Astrocyte (in vitro differentiated cells and primary cell): ENCODE results near the gene AAGAB. TPM values are rescaled to one million over a fixed set of nuclear protein-coding genes. Genes with fewer than 3 reads are reported as not detected.
"Not testable (repeated sequence)": the region's sequence is repeated elsewhere in the genome, so short reads cannot be mapped to it uniquely, and the experiment has no call there.

Experiments used
- DNase-seq: peaks from one replicate; pipeline ENCODE4 v3.0.0-alpha.2; 2010; ENCODE audit warnings: low read depth
- FAIRE-seq: peaks from 2 replicates; lab custom pipeline; 2011; peaks lifted over from hg19 to GRCh38; lab: Jason Lieb, UNC
- H2AFZ ChIP-seq: 2 replicates; pipeline ENCODE4 v1.6.0; 2012; ENCODE audit warnings: low read depth, low read length, inconsistent platforms
- H3K27ac ChIP-seq: 2 replicates; pipeline ENCODE4 v1.5.1; 2011; ENCODE audit warnings: low read depth, low read length, inconsistent platforms
- H3K27me3 ChIP-seq: 2 replicates; pipeline ENCODE4 v1.6.0; 2011; ENCODE audit warnings: low read length, inconsistent platforms; ENCODE audit not compliant: insufficient read depth
- H3K36me3 ChIP-seq: 2 replicates; pipeline ENCODE4 v1.5.1; 2011; ENCODE audit warnings: low read length, inconsistent platforms; ENCODE audit not compliant: insufficient read depth
- H3K4me1 ChIP-seq: 2 replicates; pipeline ENCODE4 v1.5.1; 2011; ENCODE audit warnings: low read length, inconsistent platforms; ENCODE audit not compliant: insufficient read depth
- H3K4me2 ChIP-seq: 2 replicates; pipeline ENCODE4 v1.6.0; 2012; ENCODE audit warnings: low read length, inconsistent platforms
- H3K4me3 ChIP-seq: 2 replicates; pipeline ENCODE4 v1.5.1; 2011; ENCODE audit warnings: low read depth, mild to moderate bottlenecking, low read length, inconsistent platforms; ENCODE audit not compliant: insufficient read depth
- H3K79me2 ChIP-seq: 2 replicates; pipeline ENCODE4 v1.6.0; 2012; ENCODE audit warnings: mild to moderate bottlenecking, low read length, inconsistent platforms; ENCODE audit not compliant: insufficient read depth
- H3K9ac ChIP-seq: 2 replicates; pipeline ENCODE4 v1.6.0; 2012; ENCODE audit warnings: mild to moderate bottlenecking, low read length, inconsistent platforms
- H3K9me3 ChIP-seq: 2 replicates; pipeline ENCODE4 v1.5.1; 2012; ENCODE audit warnings: low read depth, mild to moderate bottlenecking, low read length, inconsistent platforms; ENCODE audit not compliant: insufficient read depth
- H4K20me1 ChIP-seq: 2 replicates; pipeline ENCODE4 v1.6.0; 2012; ENCODE audit warnings: low read length, inconsistent platforms; ENCODE audit not compliant: insufficient read depth
- H3K27ac Mint-ChIP-seq: one replicate; pipeline ENCODE4 v1.8.0; 2021; ENCODE audit warnings: mild to moderate bottlenecking, mixed read lengths; ENCODE audit not compliant: unreplicated experiment
- H3K27me3 Mint-ChIP-seq: one replicate; pipeline ENCODE4 v1.8.0; 2021; ENCODE audit warnings: low read depth, mixed read lengths; ENCODE audit not compliant: unreplicated experiment
- H3K36me3 Mint-ChIP-seq: one replicate; pipeline ENCODE4 v1.8.0; 2021; ENCODE audit warnings: low read depth, mixed read lengths; ENCODE audit not compliant: unreplicated experiment
- H3K4me1 Mint-ChIP-seq: one replicate; pipeline ENCODE4 v1.8.0; 2021; ENCODE audit warnings: low read depth, mixed read lengths; ENCODE audit not compliant: unreplicated experiment
- H3K4me3 Mint-ChIP-seq: one replicate; pipeline ENCODE4 v1.8.0; 2021; ENCODE audit warnings: mild to moderate bottlenecking, moderate library complexity, mixed read lengths; ENCODE audit not compliant: unreplicated experiment
- H3K9me3 Mint-ChIP-seq: one replicate; pipeline ENCODE4 v1.8.0; 2021; ENCODE audit warnings: mild to moderate bottlenecking, mixed read lengths; ENCODE audit not compliant: unreplicated experiment
- EZH2 ChIP-seq: IDR thresholded peaks from 2 replicates; pipeline ENCODE4 v1.6.1; 2012; ENCODE audit warnings: mild to moderate bottlenecking, low read length, inconsistent platforms; ENCODE audit not compliant: insufficient read depth
- total RNA-seq: library from RNA; stranded (reverse); gene quantifications from 2 replicates; pipeline ENCODE4 v1.2.1, GENCODE V29; 2021
- TF ChIP-seq, protein P1 (sequence below): IDR thresholded peaks from 2 replicates; pipeline ENCODE4 v1.5.1; 2011; ENCODE audit warnings: low read depth, mild to moderate bottlenecking, inconsistent platforms, low read length, moderate library complexity; ENCODE audit not compliant: insufficient read depth

The AAGAB gene
- total RNA-seq, 1 donor from 2014 or later, result 52.2 TPM

DNA sequence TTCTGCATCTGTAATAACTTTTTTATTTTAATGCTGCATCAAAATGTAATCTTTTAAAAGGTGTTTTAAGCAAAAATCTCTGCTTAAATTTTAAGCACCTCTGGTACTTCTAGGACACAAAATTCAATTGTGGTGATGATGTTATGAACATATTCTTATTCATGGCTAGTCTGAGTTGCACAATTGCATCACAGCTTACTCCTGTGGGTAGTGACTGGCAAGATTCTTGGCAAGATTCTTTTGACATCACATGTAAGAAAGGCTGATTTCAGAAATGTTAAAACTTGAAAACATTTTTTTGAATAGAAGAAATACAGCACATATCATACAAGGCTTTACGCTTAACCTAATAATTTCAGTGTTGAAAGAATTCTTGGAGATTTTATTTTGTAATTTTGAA lies 35.9 kb upstream of the AAGAB start:
- no peaks in the 10 kb centered on the region for H4K20me1 ChIP-seq
- DNase-seq, result no peak
- TF ChIP-seq, protein P1, sequence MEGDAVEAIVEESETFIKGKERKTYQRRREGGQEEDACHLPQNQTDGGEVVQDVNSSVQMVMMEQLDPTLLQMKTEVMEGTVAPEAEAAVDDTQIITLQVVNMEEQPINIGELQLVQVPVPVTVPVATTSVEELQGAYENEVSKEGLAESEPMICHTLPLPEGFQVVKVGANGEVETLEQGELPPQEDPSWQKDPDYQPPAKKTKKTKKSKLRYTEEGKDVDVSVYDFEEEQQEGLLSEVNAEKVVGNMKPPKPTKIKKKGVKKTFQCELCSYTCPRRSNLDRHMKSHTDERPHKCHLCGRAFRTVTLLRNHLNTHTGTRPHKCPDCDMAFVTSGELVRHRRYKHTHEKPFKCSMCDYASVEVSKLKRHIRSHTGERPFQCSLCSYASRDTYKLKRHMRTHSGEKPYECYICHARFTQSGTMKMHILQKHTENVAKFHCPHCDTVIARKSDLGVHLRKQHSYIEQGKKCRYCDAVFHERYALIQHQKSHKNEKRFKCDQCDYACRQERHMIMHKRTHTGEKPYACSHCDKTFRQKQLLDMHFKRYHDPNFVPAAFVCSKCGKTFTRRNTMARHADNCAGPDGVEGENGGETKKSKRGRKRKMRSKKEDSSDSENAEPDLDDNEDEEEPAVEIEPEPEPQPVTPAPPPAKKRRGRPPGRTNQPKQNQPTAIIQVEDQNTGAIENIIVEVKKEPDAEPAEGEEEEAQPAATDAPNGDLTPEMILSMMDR, result no peak
- no peak for TF ChIP-seq EZH2
- H3K9ac ChIP-seq, result no peak overlapping the region
- H3K4me3 Mint-ChIP-seq, result no peak overlapping the region
- H3K27me3 Mint-ChIP-seq, result peaks cover 2% of the 10 kb centered on the region
- no peaks in the 10 kb centered on the region for H3K79me2 ChIP-seq
- H3K27ac Mint-ChIP-seq, result no peak overlapping the region
- H3K27ac ChIP-seq, result no peak overlapping the region
- no peak overlapping the region for H2AFZ ChIP-seq
- H3K4me1 Mint-ChIP-seq, result no peaks in the 10 kb centered on the region
- no peaks in the 10 kb centered on the region for H3K36me3 ChIP-seq
- H3K9me3 Mint-ChIP-seq, result peaks cover 6% of the 10 kb centered on the region
- H3K9me3 ChIP-seq, result no peaks in the 10 kb centered on the region
- no peaks in the 10 kb centered on the region for H3K27me3 ChIP-seq
- H3K4me3 ChIP-seq, result no peak overlapping the region
- H3K4me2 ChIP-seq, result no peak overlapping the region
- no peaks in the 10 kb centered on the region for H3K36me3 Mint-ChIP-seq
- H3K4me1 ChIP-seq, result no peaks in the 10 kb centered on the region
- no peak for FAIRE-seq

DNA sequence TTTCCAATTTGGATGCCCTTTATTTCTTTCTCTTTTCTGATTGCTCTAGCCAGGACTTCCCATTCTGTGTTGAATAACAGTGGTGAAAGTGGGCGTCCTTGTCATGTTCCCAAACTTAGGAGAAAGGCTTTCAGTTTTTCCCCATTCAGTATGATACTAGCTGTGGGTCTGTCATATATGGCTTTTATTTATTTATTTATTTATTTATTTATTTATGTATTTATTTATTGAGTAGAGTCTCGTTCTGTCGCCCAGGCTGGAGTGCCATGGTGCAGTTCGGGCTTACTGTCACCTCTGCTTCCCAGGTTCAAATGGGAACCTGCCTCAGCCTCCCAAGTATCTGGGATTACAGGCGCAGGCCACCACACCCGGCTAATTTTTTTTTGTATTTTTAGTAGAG lies 31.9 kb upstream of the AAGAB start:
- not testable (repeated sequence) for H3K4me3 Mint-ChIP-seq, H3K36me3 ChIP-seq, H3K9me3 Mint-ChIP-seq, H3K9me3 ChIP-seq, H3K27ac ChIP-seq, H3K9ac ChIP-seq, H3K79me2 ChIP-seq, H3K4me3 ChIP-seq, H3K27ac Mint-ChIP-seq, H3K4me2 ChIP-seq, H4K20me1 ChIP-seq, FAIRE-seq, H3K27me3 Mint-ChIP-seq, H3K27me3 ChIP-seq, H2AFZ ChIP-seq, H3K36me3 Mint-ChIP-seq, H3K4me1 ChIP-seq, DNase-seq, H3K4me1 Mint-ChIP-seq

DNA sequence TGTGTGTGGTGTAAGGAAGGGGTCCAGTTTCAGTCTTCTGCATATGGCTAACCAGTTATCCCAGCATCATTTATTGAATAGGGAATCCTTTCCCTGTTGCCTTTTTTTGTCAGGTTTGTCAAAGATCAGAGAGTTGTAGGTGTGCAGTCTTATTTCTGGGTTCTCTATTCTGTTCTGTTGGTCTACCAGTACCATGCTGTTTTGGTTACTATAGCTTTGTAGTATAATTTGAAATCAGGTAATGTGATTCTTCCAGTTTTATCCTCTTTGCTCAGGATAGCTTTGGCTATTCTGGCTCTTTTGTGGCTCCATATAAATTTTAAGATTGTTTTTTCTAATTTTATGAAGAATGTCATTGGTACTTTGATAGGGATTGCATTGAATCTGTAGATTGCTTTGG lies 31.2 kb upstream of the AAGAB start:
- not testable (repeated sequence) for H3K4me3 Mint-ChIP-seq, H3K9me3 ChIP-seq, H3K4me3 ChIP-seq, H3K79me2 ChIP-seq, H3K27me3 Mint-ChIP-seq, H3K4me1 Mint-ChIP-seq, H3K9me3 Mint-ChIP-seq, H3K36me3 Mint-ChIP-seq, H3K9ac ChIP-seq, DNase-seq, H3K27ac Mint-ChIP-seq, H3K27me3 ChIP-seq, H4K20me1 ChIP-seq, H3K27ac ChIP-seq, H3K4me1 ChIP-seq, FAIRE-seq, H2AFZ ChIP-seq, H3K36me3 ChIP-seq, H3K4me2 ChIP-seq

DNA sequence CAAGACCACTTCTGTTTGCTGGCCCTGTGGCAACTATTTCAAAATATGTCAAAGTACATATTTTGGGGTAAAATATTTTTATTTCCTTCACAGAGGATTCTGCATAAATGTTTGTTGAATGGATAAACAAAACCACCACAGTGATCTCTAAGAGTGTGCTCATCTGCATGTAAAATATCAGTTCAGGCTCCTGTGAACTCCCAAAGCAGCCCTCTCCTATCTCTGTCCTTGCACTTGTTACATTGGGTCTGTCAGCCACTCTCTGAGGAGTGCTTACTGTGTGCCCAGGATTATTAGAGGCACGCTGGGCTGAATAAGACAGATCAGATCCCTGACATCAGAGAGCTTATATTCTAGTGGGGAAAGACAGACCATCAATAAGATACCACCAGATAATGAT lies 27.3 kb upstream of the AAGAB start:
- Mint-ChIP-seq H3K27ac (no peak overlapping the region), H3K9me3 (peaks cover 7% of the 10 kb centered on the region), H3K36me3 (peaks cover 3% of the 10 kb centered on the region), H3K27me3 (peaks cover 4% of the 10 kb centered on the region), H3K4me1 (peaks cover 3% of the 10 kb centered on the region), H3K4me3 (no peak overlapping the region)
- Histone ChIP-seq H3K4me2 (no peak overlapping the region), H3K9me3 (no peaks in the 10 kb centered on the region), H3K27me3 (no peaks in the 10 kb centered on the region), H3K36me3 (no peaks in the 10 kb centered on the region), H3K79me2 (no peaks in the 10 kb centered on the region), H3K9ac (no peak overlapping the region), H4K20me1 (no peaks in the 10 kb centered on the region), H2AFZ (no peak overlapping the region), H3K27ac (no peak overlapping the region), H3K4me1 (no peaks in the 10 kb centered on the region), H3K4me3 (no peak overlapping the region)
- DNase-seq (no peak), FAIRE-seq (no peak)
- TF ChIP-seq, protein P1, result no peak
- TF ChIP-seq EZH2, result no peak
